GM10847 (cell line): Measurements from ENCODE around the gene ZC3H11A.

Source experiments
- POLR2A ChIP-seq: IDR thresholded peaks from 2 replicates; pipeline ENCODE4 v1.6.1; 2011; ENCODE audit not compliant: insufficient read length; ENCODE audit errors: extremely low read depth

Gene ZC3H11A

DNA sequence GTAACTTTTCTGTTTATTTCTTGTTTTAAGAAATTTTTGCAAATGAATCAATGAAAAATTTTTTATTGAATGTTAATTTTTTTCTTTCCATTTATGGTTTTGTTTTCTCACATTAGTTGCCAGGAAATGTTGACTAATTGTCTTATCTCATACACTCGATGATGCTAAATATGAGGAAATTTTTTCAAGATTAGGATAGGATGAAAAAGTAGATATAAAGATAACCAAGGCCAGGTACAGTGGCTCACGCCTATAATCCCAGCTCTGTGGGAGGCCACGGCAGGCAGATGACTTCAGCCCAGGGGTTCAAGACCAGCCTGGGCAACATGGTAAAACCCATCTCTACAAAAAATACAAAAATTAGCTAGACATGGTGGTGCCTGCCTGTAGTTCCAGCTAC is 17.8 kb upstream of the ZC3H11A start:
- no peak for TF ChIP-seq POLR2A

DNA sequence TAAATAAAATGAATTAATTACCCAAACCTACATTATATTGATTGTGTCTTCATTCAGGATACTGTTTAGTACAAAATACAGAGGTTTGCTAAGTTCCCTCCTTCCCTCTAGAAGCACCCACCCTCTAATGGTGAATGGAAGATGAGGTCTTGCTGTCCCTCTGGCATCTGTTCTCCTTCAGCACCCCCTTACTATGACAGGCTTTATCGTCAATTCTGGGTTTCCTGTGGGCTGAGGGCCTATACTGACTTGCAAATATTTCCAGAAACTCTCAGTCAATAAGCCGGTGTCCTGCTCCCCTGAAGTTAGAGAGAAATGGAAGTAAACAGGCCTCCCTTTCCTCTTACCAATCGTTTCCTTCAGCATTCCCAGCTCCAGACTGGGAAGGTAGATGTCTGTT is 17.3 kb upstream of the ZC3H11A start:
- no peak for TF ChIP-seq POLR2A

DNA sequence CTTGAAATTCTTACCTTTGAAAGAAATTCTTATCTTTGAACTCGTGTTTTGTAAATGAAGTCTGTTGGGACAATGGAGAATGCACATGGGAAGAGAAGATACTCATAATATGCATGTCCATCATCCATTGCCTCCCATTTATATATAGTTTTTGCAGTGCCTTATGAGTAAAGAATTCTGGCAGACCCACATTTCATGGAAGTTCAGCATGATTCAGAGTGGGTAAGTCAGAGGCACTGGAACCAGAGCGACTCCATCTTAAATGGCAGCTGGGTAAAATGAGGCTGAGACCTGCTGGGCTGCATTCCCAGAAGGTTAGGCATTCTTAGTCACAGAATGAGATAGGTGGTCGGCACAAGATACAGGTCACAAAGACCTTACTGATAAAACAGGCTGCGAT is 16.6 kb upstream of the ZC3H11A start:
- TF ChIP-seq POLR2A, result no peak

DNA sequence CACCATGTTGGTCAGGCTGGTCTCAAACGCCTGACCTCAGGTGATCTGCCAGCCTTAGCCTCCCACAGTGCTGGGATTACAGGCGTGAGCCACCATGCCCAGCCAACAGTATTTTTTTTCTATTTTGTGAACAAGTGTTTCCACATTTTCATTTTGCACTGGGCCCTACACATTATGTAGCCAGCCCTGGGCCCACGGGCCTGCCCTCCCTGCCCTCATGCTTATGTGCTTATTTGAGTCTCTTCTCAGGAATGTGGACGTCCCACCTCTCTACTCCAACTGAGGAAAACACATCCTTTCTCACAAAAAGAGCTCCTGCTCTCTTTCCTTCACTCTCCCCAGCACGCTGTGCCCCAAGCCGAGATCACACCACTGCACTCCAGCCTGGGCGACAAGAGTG is 13.5 kb upstream of the ZC3H11A start:
- no peak for TF ChIP-seq POLR2A

DNA sequence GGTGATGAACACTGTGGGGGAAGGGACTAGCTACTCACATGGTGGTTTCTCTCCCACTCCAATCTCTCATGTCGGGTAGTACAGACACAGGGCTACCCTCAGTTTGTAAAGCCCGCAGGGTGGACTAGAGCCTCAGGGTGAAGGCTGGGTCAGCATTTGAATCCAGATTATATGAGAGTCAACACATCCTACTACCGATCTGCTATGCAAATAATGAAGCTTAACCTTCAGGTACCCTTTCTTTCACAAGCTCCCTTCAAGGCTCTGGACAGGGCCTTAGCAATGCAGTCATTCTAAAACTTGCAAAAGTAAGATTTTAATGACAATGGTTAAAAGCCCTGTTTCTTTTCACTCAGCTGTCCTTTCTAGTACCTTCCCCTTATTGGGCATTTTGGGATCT is 5.5 kb upstream of the ZC3H11A start:
- no peak for TF ChIP-seq POLR2A

DNA sequence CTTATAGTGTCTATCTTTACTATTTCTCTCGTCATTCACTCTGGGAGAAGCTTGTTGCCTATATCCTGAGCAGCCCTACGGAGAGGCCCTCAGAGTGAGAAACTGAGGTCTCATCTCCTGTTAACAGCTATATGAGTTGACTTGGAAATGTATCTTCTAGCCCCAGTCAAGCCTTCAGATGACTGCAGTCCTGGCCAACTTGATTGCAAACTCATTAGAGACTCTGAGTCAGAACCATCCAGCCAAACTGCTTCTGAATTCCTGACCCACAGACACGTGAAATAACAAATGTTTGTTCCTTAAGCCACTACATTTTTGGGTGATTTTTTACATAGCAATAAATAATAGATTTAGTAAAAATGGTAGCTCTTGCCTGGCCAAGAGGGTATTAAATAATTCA is 3.9 kb upstream of the ZC3H11A start:
- no peak for TF ChIP-seq POLR2A

DNA sequence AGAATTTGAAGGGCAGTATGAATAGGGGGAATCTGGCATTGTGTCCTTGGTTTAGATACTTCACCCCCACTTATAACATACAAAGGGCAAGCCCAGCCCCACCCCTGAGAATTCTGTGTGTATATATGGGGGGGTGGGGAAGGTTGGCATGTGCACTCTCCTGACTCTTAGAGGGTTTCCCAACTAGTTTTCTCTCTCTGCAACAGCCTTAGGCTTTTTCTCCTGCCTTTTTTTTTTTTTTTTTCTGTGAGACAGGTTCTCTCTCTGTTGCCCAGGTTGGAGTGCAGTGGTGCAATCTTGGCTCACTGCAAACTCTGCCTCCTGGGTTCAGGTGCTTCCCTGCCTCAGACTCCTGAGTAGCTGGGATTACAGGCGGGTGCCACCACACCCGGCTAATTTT is 2.9 kb upstream of the ZC3H11A start:
- TF ChIP-seq POLR2A, result no peak

DNA sequence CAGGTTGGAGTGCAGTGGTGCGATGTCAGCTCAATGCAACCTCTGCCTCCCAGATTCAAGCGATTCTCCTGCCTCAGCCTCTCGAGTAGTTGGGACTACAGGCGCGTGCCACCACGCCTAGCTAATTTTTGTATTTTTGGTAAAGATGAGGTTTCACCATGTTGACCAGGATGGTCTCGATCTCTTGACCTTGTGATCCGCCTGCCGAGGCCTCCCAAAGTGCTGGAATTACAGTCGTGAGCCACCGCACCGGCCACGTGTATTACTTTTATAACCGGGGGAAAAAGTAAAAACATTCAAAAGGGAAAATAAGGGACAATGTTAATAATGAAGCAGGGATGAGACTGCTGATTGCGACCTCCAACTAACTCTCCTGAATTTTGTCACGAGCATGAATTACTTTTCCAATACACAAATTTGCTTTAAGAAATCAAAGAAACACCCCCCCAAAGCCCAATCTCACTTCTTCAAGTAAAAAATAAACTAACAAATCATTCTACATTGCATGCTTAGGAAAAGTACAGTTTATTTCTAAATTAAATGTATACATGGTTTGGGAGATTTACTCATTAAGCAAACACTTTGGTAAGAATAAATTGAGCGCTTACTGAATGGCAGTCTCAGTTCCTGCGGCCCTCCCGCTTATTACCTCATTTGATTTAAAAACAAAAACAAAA is 521 bp upstream of the ZC3H11A start:
- TF ChIP-seq POLR2A, result no peak

DNA sequence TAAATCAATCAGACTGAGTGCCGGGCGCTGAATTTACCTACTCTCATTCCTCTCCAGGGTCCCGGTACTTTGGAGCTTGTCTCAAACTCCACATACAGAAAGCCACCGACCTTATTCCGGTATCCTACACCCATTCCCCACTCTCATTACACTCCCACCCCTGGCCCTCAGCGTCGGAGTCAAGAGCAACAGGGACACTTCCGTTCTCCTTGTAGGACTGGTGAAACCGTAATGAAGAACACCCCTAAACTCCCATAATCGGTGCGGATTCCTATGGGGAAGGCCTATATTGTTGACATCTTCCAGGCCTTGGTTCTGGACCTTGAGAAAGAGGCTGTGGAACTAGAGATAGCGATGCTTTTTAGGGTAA is 798 bp downstream of the ZC3H11A start:
- no peak for TF ChIP-seq POLR2A

DNA sequence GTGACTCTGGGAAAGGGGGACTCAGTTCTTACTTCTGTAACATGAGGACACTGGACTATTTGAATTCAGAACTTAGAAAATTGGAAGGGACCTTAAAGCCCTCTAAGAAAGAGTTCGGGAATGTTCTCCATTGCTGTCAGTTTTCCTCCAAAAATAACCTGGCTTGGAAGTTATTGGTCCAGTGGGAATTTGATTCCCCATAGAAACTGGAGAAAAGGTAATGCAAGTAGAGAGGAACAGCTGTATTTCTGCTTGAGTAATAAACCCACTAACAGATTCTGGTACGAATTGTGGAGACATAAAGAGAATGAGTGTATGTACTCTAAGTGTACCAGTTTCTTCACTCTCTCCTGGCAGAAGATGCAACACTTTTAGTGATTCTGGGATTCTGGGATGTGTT is 1.8 kb downstream of the ZC3H11A start:
- TF ChIP-seq POLR2A, result no peak

DNA sequence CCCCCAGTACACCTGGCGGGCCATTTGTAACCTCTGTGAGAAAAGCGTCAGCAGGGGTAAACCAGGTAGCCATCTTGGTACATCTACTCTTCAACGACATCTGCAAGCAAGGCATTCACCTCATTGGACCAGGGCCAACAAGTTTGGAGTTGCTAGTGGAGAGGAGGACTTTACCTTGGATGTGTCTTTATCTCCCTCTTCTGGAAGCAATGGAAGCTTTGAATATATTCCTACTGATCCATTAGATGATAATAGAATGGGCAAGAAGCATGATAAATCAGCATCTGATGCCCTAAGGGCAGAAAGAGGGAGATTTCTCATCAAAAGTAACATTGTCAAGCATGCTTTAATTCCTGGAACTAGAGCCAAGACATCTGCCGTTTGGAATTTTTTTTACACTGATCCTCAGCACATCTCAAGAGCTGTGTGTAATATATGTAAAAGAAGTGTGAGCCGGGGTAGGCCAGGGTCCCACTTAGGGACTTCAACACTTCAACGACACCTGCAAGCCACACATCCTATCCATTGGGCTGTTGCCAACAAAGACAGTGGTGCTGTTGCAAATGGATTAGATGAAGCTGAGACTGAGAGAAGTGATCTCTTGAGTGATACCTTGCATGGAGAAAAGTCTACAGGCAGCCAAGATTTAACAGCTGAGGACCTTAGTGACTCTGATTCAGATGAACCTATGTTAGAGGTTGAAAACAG is 2.7 kb downstream of the ZC3H11A start:
- no peak for TF ChIP-seq POLR2A

DNA sequence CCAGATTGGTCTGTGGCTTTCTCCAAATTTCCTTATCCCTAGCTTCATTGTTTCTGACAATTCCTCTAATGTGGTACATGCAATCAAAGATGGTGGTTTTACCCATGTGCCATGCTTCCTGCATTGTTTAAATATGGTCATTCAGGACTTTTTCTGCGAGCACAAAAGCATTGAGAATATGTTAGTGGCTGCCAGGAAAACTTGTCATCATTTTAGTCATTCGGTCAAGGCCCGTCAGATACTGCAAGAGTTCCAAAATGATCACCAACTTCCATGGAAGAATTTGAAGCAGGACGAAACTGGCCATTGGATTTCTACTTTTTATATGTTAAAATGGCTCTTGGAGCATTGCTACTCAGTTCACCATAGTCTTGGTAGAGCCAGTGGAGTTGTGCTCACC is 3.7 kb downstream of the ZC3H11A start:
- TF ChIP-seq POLR2A, result no peak

DNA sequence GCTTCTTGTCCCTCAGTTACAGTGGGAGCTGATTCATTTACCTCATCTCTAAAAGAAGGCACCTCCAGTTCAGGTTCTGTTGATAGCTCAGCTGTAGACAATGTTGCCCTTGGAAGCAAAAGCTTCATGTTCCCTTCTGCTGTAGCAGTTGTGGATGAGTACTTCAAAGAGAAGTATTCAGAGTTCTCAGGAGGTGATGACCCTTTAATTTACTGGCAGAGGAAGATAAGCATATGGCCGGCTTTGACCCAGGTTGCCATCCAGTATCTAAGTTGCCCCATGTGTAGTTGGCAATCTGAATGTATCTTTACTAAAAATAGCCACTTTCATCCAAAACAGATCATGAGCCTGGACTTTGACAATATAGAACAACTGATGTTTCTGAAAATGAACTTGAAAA is 4.5 kb downstream of the ZC3H11A start:
- no peak for TF ChIP-seq POLR2A

DNA sequence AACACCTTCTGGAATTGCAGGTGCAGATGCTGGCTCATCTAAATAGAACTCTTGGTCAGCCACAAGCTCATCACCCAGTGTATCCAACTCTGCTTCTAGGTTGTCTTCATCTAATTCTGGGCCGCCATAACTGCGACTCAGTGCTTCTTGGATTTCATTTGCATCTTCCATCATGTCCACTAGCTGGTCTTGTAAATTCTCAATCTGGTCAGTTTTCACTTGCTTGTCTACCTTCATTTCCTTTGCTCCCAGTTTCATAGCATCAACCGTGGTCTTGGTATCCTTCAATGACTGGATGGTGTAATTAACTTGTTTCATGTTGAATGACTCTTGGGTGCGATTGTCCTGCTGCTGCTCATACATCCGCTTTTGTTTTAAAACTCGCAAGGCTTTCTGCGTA is 10.3 kb downstream of the ZC3H11A start:
- TF ChIP-seq POLR2A, result no peak

DNA sequence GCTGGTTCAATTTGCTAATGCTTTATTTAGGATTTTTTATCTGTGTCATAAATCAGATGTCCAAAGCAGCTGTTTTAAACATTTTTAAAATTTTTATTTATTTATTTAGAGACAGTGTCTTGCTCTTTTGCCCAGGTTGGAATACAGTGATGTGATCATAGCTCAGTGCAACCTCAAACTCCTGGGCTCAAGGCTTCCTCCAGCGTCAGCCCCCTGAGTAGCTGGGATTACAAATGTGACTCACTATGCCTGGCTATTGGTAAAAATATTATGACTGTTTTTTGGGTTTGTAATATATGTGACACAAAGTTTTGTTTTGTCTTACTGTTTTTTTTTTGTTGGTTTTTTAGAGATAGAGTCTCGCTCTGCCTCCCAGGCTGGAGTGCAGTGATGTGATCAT is 11.8 kb downstream of the ZC3H11A start:
- TF ChIP-seq POLR2A, result no peak

DNA sequence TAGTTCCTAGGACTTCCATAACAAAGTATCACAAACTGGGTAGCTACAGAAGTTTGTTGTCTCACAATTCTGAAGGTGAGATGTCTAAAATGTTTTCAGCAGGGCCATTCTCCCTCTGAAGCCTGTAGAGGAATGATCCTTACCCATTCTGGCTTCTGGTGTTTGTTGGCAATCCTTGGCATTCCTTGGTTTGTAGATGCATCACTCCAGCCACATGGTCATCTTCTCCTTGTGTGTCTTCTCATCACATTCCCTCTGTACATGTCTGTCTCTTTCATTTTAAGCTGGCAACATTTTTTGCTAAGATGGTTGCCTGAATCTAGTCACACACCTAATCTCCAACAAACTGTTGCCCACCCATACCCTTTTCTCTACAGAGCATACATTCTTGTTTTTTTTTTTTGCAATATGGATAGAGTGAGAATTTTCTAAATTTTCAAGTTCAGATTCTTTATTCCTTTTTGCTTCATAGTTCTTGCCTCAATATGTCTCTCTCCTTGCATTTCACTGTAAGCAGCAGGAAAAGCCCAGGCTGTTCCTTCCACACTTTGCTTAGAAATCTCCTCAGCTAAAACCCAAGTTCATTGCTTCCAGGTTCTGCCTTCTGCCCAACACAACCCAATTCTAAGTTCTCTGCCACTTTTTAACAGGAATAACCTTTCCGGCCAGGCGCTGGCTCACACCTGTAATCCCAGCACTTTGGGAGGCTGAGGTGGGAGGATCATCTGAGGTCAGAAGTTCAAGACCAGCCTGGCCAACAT is 18.3 kb downstream of the ZC3H11A start:
- no peak for TF ChIP-seq POLR2A

DNA sequence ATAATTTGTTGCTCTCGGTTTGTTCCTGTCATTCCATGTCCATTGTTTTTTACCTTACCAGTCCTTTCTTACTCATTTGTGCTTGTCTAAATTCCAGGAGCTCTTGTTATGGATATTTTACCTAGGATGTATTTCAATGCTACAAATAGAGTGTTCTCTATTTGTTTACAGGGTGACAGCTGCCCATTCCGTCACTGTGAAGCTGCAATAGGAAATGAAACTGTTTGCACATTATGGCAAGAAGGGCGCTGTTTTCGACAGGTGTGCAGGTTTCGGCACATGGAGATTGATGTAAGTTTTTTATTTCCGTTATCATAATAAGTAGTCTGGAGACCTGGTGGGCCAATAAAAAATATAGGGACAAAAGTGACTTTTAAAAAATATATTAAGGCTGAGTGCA is 23.0 kb downstream of the ZC3H11A start:
- TF ChIP-seq POLR2A, result no peak

DNA sequence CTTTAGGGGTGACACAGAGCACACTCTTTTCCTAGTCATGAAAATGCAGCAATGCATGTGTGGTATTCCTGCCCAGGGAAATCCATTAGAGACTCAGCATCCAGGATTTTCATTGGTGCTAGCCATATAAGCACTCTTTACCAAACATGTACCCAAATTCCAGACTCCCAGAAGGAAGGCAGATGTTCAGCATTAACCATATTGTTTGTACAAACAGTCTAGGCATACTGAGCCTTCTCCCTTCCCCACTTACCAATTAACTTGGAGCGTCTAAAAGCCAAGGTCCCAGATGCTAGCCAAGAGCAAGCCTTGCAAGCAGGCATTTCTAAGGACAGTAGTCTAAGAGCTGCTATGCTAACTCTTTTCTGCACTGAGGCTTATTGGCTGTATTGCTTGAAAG is 27.9 kb downstream of the ZC3H11A start:
- no peak for TF ChIP-seq POLR2A
